GM18498 (cell line): ENCODE results near the gene RNASEH2B.

ENCODE experiments used
- ATAC-seq: cut with Tn5 transposase; IDR thresholded peaks from one replicate; pipeline ENCODE4 v1.9.1; 2021; ENCODE audit warnings: mild to moderate bottlenecking, moderate library complexity; ENCODE audit not compliant: unreplicated experiment

The RNASEH2B gene

GRCh38 chr13:50934735-50935435 is 25.3 kb downstream of the RNASEH2B start:
- no peak for ATAC-seq

GRCh38 chr13:50936679-50937078 is 27.1 kb downstream of the RNASEH2B start:
- ATAC-seq = no peak

- no peak for ATAC-seq
Observed at GRCh38 chr13:50940509-50940908, 30.9 kb downstream of the RNASEH2B start.

GRCh38 chr13:50941146-50941545 is 31.6 kb downstream of the RNASEH2B start:
- ATAC-seq = no peak

- ATAC-seq = no peak
Observed at GRCh38 chr13:50942630-50943311, 33.2 kb downstream of the RNASEH2B start.

- no peak for ATAC-seq
Observed at GRCh38 chr13:50945669-50946068, 36.1 kb downstream of the RNASEH2B start.

GRCh38 chr13:50948601-50949000 is 39.0 kb downstream of the RNASEH2B start:
- no peak for ATAC-seq

GRCh38 chr13:50950849-50951248 is 41.3 kb downstream of the RNASEH2B start:
- no peak for ATAC-seq

GRCh38 chr13:50951366-50951765 is 41.8 kb downstream of the RNASEH2B start:
- ATAC-seq = no peak

- ATAC-seq = no peak
Observed at GRCh38 chr13:50955241-50955640, 45.6 kb downstream of the RNASEH2B start.

- ATAC-seq = no peak
Observed at GRCh38 chr13:50955798-50956197, 46.2 kb downstream of the RNASEH2B start.

GRCh38 chr13:50957620-50958019 is 48.0 kb downstream of the RNASEH2B start:
- ATAC-seq = no peak

GRCh38 chr13:50969691-50970090 is 60.1 kb downstream of the RNASEH2B start:
- no peak for ATAC-seq

GRCh38 chr13:50970956-50971355 is 61.4 kb downstream of the RNASEH2B start:
- no peak for ATAC-seq

- no peak for ATAC-seq
Observed at GRCh38 chr13:50974268-50974667, 64.7 kb downstream of the RNASEH2B start.

GRCh38 chr13:50979187-50979586 is 69.6 kb downstream of the RNASEH2B start:
- ATAC-seq = no peak

- no peak for ATAC-seq
Observed at GRCh38 chr13:50981686-50982085, 72.1 kb downstream of the RNASEH2B start.

GRCh38 chr13:50989476-50989875 is 79.9 kb downstream of the RNASEH2B start:
- ATAC-seq = no peak

- ATAC-seq = no peak
Observed at GRCh38 chr13:50990065-50990817, 80.7 kb downstream of the RNASEH2B start.

GRCh38 chr13:50990818-50991506 is 81.4 kb downstream of the RNASEH2B start:
- no peak for ATAC-seq
